Thyroid gland (tissue), 4 donors: Measurements from ENCODE around the gene ZC3H18.

Experiments
- CTCF ChIP-seq, 6 experiments: fragments of 200-600 bp in 3 of 6; fragments of 450-650 bp in 3 of 6; sonication (generic) in 3 of 6; IDR thresholded peaks; one replicate each; pipeline ENCODE4 v1.5.1; 2016 to 2019; ENCODE audit warnings: antibody characterized with exemption in 6 of 6, mild to moderate bottlenecking in 2 of 6, inconsistent platforms in 1 of 6, moderate library complexity in 1 of 6
- POLR2A ChIP-seq, 2 donors: fragments of 450-650 bp; IDR thresholded peaks; one replicate each; pipeline ENCODE4 v1.6.1; 2017; ENCODE audit warnings: antibody characterized with exemption in 2 of 2, mild to moderate bottlenecking in 2 of 2, moderate library complexity in 1 of 2

GRCh38 chr16:88536510-88536909 is 33.7 kb upstream of the ZC3H18 start:
- no peak for TF ChIP-seq CTCF (IDR thresholded peaks at IDR 0.05)
- no peak for TF ChIP-seq POLR2A (IDR thresholded peaks at IDR 0.05)
